Stimulated activated CD4-positive, alpha-beta T cell treated with anti-CD3 and anti-CD28 coated beads, Interleukin-15, amount 100 ng/mL, for 48 hours (primary cell): ENCODE data around the gene TMEM135.

ENCODE experiments used
- DNase-seq, 2 donors: peaks; one replicate each; pipeline ENCODE4 v3.0.0-alpha.2; 2020; ENCODE audit warnings: low read depth in 2 of 2

TMEM135 gene

DNA sequence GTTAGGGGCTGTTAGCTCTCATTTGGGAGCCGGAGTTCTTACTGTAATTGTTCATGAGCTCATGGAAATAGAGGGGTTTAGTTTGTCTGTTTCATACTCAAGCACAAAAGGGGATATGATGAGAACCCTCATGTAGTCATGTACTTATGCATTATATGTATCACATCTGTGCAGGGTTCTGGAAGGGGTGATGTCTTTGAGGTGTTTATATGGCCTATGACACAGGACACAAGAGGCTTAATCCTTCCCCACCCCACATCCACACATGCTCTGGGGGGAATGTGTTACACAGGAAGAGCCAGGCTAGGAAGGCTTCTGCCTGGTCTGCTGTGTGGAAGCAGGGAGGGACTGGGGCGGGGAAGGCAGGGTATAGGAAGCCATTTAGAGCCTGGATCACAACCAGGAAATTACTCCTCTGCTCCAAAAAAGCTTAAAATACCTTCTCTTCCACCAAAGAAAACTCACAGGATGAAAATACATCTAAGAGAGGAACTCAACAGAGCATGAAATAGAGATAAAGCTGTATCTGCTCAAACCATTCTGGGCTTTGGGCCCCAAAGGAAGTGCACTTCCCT, 316.1 kb downstream of the TMEM135 start:
- DNase-seq: no peak

DNA sequence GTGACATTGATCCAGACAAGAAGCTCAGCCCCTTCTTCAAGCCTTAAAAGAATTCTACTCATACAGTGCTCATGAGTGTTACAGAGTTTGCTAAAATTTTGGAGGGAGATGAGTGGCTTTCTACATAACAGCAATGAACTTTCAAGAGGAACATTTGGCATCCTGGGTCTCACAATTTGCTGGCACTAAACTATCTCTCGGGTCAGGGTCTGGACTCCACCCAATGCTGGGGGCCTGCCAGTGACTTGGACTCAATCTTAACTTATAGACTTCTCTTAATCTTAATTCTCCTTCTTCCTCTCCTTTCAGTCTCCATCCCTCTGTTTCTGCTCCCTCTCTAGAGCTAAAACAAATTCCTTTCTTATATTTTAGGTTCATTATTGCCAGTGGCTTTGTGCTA, 317.9 kb downstream of the TMEM135 start:
- no peak for DNase-seq

DNA sequence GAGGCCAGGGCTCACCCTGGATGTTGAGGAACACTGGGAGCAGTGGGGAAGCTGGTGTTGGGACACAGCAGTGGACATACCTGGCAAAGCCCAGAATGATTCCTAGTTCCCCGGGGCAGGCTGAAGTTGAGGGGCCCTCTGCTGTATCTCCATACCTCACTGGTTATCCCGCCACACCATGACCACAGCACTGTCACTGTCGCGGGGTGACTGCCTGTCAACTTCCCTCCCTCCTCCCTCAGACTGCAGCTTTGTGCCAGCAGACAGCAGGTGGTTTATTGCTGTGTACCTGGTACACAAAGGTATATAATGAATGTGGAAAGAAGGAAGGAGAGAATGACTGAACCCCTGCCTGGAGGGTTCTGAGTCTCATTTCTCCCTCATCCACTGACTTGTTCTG, 318.7 kb downstream of the TMEM135 start:
- DNase-seq: no peak

DNA sequence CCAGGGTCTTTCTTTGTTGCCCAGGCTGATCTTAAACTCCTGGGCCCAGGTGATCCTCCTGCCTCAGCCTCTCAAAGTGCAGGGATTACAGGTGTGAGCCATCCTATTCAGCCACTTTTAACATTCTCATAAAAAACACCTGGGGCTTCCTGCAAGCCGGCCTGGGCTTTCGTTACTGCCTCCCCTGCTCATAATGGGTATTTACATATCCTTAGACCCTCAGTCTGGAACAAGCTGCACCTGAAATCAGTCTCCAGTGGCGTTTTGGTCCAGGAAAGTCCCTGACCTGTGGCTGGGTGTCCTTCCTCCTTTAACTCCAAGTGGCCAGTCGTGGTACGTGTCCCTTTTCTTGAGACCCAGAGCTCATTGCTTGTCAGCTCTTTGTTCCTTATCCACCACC, 320.7 kb downstream of the TMEM135 start:
- DNase-seq: no peak

DNA sequence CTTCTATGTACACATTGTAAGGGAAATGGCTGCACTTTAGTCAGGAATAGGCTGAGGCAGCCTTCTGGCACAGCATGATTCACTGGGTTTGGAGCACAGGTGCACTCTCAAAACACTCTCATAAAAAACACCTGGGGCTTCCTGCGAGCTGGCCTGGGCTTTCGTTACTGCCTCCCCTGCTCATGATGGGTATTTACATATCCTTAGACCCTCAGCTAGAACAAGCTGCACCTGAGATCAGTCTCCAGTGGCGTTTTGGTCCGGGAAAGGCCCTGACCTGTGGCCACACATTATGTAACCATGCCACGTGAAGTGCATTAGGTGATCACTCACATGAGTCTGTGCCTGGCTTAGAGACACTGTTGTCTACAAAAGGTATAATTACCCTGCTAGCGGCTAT, 321.7 kb downstream of the TMEM135 start:
- DNase-seq: no peak

DNA sequence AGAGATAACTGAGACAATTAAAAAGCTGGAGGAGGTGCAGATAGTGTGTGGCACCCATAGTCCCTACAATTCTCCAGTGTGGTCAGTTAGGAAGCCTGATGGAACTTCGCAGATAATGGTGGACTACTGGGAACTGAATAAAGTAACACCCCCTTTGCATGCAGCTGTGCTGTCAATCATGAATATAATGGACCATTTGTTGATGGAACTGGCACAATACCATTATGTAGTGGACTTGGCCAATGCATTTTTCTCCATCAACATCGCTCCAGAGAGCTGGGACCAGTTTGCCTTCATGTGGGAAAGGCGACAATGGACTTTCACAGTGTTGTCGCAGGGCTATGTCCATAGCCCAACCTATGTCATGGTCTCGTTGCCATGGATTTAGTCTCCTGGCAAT, 324.2 kb downstream of the TMEM135 start:
- no peak for DNase-seq

DNA sequence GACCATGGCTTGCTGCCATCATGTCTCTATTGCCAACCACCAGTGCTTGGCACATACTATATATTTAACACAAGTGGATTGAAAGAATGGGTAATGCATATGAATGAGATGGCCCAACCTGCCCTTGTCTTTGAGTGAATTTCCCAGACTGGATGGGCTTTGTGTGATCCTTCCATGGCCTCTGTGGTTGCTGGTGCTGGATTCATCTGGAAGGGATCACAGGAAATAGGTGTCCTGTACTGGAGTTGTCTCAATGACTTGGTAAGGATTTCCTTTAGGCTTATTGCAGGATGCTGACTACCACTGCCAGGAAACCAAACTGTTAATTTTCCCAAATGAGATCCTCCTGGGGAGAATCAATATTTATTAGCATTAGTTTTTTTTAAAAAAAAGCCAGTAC, 328.6 kb downstream of the TMEM135 start:
- no peak for DNase-seq

DNA sequence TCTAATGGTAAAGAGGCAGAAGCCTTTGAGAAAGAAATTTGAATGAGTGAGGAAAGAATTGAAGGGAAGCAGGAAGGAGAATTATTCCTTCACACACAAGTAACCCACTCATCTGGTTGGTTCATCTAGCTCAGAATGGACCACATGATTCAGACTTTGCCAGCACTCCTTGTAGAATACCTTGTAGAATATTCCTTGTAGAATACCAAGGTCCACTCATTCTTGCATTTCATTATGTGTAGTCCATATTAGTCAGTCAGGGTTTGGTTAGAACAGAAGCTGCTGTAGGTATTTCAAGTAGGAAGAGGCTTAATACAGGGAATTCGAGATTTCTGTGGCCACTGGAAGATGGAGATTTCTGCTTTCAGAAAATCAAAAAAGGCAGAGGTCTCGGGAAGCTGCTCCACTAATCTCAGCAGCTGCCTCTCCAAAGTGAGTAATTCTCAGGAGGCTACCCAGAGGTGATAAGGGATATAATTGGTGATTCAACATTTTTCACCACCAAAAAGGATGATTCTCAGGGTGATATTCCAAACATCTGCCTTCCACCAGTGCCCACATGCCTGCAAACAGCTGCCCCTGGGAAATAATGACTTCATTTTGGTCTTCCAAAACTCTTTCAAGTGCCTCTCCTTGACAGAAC, 329.1 kb downstream of the TMEM135 start:
- no peak for DNase-seq

DNA sequence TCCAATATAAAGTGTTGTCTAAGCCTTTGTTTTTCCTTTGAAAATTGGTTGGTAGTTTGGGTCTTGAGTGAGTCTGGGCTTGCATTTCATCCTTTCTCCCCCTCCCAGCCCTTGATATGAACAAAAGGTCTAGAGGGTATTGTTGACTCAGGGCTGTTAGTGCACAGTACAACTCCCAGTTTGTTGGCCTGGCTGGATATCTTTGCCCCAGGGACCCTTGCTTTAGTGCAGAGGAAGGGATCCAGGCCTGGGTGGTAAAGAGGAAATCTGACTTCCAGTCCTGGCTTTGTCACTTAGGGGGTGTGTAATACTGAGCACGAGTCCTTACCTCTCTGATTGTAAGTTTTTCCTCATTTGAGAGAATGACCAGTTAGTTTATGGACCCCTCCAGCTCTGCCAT, 330.4 kb downstream of the TMEM135 start:
- DNase-seq: no peak

DNA sequence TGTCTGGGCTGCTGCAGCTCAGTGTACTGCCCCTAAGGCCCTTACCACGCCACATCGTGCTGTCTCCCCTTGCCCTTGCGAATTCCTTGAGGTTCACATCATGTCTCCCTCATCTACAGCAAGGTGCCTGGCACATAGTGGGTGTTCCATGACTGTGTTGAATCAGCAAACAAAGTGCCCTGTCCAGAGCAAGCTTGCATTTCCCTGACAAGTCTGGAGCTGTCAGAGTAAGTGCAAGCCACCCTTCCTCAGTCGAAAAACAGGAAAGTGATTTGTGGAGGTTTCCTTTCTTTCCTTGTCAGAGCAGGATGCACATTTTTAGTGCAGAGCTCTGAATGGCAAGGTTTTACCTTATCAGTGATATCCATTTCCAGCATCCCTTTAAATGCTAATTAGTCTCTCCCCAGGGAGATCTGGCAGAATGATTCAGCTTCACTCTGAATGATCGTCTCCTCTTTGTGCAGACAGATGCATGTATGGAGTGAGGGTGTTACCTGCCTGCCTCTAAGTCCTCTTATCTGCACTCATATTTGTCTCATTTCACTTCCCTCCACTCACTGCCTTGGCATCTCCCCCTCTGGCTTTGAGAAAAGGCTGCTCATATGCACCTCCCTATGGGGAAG, 331.2 kb downstream of the TMEM135 start:
- DNase-seq: no peak

DNA sequence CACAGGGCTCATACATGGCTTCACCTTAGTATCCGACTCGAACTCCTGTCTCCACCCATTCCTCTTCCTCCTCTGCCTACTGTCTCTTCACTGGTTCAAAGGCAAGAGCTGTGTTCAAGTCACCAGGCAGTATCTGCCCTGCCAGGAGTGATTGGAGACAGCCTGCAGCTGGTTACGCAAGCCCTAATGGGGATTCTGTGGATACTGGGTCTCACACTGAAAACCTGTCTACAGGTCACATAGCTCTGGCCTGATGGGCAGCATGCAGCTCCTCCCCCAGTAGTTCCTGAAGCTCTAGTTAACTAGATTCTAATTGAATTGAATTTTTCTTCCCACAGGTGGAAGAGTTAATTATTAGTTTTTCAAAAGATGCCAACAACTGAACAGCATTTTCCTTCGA, 332.2 kb downstream of the TMEM135 start:
- DNase-seq: no peak

DNA sequence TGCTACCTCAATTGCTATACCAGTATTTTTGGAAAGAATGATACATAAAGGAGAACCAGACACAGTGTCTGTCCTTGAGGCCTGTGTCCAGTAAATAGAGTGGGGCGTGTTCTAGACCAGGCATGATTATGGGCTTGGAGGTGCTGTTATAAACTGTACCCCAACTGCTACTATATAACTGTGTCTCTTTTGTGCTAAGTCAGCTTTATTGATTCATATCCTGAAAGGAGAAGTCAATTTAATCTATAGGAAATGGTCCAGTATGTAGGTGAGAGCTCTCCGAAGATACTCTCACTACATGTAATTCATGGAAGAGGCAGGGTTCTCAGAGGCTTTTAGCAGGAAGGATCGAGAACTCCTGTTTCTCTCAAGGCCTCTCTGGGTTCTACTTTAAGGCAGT, 334.3 kb downstream of the TMEM135 start:
- DNase-seq: no peak
